GM15510 (cell line): ENCODE measurements around the gene ENO2.

ENCODE experiments used
- POLR2A ChIP-seq: IDR thresholded peaks from 3 replicates; pipeline ENCODE4 v1.6.1; 2011; ENCODE audit warnings: borderline replicate concordance; ENCODE audit not compliant: insufficient read length; ENCODE audit errors: extremely low read depth

The ENO2 gene

DNA sequence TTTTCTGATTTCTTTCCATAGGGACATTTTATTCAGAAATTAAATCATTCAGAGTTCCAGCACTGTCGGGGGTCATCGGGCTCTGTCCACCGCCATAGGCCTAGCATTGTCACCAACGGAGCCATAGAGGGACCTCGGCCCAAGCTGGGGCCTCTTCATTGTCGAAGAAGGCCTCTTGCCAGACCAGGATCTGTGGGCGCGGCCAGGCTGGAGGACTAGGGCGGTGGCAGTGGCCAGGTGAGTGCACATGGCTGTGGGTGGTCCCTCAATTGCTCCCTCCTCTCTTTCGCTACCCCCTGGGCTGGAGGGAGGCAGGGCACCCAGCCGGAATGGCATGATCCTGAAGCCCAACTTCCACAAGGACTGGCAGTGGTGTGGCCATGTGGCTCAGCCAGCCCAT, 30.7 kb upstream of the ENO2 start:
- TF ChIP-seq POLR2A, result no peak

DNA sequence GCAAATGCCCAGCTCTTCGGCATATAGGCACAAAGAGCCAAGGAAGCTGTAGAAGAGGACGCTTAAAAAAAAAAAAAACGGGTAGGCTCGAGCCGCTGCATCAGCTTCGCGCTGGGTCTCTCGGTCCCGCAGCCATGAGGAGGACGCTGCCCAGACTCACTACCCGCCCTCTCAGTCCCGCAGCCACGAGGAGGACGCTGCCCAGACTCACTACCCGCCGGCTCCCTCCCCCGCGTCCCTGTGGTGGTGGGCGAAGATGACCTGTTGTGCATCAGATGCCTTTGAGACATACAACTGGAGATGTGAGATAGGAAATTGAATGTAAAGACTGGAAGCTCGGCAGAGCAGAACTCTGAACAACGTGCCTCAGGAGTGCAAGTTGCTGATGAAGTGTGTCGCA, 29.8 kb upstream of the ENO2 start:
- TF ChIP-seq POLR2A, result no peak

DNA sequence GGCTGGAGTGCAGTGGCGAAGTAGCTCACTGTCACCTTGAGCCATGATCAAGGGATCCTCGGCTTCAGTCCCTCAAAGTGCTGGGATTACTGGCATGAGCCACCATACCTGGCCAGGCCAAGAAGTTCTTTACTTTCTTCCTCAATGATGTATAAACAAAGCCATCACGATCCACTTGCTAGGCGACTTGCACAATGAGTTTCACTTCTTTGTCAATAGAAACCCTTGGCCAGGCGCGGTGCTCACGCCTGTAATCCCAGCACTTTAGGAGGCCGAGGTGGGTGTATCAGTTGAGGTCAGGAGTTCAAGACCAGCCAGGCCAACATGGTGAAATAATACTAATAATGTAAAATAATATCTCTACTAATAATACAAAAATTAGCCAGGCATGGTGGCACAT, 26.9 kb upstream of the ENO2 start:
- no peak for TF ChIP-seq POLR2A

DNA sequence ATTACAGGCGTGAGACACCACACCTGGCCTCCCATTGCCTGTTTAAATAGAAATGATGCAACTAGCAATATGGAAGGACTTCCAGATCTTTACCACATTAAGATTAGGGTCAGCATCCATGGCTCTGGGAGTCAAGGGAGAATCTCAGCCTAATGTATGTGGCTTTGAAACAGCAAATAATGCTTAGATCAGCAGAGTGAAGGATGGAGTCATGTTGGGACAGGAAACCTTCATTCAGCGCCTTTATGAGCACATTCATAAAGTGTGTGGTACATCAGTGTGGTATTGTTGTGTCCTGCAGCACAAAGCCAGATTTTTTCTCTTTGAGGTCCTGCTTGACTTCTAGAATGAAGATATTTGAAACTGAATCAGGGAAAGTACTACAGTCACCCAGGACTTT, 26.0 kb upstream of the ENO2 start:
- TF ChIP-seq POLR2A, result no peak

DNA sequence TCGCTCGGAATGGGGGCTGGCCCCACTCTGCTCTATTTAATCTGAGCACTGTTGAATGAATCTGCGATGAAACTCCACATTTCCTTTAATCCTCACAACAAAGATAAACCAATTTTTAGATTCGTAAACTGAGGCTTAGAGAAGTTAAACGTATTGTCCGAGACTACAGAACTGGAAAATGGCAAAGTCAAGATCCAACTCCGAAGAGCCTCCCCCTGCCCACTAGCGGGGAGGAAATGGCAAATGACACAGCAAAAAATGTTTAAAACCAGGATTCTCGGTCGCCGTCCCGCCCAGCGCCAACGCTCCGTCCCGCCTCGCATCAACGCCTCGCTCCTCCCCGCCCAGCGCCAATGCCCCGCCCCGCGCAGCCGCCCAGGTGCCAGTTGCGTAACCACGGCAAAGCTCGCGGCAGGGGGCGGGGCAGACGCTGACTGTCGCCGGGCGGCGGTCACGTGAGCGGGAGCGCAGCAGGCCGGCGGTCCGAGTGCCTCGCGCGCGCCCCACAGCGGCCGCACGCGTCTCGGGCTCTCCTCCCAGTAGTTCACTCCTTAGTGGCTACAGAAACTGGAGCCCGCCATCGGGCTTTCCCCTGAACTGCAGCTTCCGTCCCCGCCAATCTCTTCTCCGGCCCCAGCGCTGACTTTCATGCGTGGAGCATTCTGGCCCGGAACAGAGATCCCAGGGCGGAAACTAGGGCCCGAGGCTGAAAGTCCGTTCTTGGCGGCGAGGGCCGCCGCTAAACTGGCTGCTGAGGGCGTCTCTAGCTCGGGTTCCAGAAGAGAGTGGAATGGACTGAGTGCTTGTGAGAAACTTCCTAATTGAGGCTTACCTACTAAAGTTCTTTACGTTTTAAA, 23.4 kb upstream of the ENO2 start:
- peak; percentile 80 for TF ChIP-seq POLR2A

DNA sequence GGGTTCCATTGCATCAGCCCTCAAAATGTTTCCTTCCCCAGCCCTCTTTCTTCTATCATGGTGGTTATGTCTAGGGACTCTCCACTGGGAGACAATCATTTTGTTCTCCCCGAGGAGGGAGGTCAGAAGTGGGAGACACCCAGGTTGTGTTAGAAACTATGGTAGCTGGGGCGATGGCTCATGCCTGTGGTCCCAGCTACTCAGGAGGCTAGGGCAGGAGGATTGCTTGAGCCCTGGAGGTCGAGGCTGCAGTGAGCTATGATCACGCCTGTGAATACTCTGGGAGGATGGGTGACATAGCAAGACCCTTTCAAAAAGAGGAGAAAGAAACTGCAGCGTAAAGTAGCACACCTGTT, 22.8 kb upstream of the ENO2 start:
- no peak for TF ChIP-seq POLR2A

DNA sequence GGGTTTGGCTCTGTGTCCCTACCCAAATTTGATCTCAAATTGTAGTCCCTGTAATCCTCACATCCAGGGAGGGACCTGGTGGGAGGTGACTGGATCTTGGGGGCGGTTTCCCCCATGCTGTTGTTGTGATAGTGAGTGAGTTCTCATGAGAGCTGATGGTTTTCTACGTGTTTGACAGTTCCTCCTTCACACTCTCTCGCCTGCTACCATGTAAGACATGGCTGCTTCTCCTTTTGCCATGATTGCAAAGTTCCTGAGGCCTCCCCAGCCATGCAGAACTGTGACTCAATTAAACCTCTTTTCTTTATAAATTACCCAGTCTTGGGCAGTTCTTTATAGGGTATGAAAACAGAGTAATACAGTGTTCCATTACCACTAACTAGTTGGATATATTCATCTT, 20.1 kb upstream of the ENO2 start:
- no peak for TF ChIP-seq POLR2A

DNA sequence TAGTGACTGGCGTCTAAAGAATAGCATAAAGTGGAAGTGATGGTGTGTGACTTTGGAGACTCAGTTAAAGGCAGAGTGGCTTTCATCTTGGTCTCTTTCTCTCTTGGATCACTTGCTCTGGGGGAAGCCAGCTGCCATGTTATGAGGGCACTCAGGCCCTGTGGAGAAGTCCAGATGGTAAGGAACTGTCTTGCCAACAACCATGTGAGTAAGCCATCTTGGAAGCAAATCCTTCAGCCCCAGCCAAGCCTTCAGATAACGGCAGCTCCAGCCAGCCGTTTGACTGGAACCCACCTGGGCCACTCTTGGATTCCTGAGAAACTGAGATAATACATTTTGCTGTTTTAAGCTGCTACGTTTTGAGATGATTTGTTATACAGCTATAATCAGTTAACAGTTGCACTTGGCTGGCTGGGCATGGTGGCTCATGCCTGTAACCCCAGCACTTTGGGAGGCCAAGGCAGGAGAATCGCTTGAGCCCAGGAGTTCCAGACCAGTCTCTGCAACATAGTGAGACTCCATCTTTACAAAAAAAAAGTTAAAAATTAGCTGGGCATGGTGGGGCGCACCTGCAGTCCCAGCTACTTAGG, 17.4 kb upstream of the ENO2 start:
- TF ChIP-seq POLR2A, result no peak

DNA sequence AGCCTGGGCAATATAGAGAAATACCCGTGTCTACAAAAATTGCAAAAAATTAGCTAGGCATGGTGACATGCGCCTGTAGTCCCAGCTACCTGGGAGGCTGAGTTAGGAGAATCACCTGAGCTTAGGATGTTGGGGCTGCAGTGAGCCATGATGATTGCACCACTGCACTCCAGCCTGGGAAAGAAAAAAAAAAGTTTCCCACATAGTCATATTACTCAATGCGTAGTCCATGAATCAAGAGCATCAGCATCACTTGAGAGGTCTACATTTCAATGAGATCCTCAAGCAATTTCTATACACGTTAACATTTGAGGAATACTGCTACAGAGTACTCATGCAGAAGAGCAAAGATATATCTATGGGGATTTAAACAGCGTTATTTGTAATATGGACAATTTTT, 15.0 kb upstream of the ENO2 start:
- TF ChIP-seq POLR2A, result no peak

DNA sequence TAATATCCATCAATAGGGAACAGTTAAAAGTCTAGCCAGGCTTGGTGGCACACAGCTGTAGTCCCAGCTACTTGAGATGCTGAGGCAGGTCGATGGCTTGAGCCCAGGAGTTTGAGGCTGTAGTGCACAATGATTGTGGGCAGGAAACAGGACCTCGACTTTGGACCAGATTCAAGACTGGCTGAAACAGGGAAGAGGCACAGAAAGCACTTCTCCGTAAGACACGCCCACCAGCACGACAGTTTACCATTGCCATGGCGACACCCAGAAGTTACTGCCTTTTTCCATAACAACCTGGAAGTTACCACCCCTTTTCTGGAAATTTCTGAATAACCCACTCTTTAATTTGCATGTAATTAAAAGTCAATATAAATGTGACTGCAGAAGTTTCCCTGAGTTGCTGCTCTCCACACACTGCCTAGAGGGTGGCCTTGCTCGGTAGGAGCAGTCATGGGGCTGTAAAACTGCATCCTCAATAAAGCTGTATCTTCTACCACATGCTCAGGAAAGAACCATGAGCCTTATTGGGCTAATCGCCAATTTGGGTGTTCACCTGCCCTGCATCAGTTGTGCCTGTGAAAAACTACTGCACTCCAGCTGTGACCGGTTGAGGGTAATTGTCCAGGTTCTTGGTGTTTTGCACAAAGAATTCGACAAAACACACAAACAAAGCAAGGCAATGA, 14.4 kb upstream of the ENO2 start:
- TF ChIP-seq POLR2A, result no peak

DNA sequence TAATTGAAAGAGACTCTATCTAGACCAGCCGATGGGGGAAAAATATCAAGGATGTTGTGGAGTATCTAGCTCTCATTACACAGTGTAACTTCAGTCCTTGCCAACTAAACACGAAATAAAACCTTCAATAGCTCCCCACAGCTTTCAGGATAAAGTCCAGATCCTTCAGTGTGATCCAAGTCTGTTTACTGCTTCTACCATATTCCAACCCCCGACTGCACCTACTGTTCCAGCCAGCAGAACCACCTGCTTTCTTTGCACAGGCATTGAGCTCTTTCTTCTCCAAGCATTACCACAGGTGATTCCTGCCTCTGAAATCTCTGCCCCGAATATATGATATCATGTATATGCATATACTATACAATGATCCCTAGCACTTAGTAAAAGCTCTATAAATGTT, 11.9 kb upstream of the ENO2 start:
- no peak for TF ChIP-seq POLR2A

DNA sequence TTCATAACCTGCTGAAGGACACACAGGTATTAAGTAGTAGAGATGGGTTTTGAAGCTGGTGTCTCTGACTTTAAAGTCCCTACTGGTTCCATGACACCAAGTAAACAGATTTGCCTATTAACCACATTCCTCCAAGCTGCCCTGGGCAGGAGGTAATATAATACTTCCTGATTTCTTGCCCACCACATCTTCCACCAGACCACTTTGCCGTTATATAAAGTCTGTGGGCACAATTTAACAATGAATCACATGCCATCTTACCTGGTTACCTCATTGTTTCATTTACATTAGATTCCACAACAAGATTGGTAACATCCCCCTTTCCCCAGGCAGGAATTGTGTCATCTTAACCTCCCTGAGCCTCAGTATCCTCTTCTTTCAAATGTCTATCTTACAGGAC, 10.7 kb upstream of the ENO2 start:
- TF ChIP-seq POLR2A, result no peak

DNA sequence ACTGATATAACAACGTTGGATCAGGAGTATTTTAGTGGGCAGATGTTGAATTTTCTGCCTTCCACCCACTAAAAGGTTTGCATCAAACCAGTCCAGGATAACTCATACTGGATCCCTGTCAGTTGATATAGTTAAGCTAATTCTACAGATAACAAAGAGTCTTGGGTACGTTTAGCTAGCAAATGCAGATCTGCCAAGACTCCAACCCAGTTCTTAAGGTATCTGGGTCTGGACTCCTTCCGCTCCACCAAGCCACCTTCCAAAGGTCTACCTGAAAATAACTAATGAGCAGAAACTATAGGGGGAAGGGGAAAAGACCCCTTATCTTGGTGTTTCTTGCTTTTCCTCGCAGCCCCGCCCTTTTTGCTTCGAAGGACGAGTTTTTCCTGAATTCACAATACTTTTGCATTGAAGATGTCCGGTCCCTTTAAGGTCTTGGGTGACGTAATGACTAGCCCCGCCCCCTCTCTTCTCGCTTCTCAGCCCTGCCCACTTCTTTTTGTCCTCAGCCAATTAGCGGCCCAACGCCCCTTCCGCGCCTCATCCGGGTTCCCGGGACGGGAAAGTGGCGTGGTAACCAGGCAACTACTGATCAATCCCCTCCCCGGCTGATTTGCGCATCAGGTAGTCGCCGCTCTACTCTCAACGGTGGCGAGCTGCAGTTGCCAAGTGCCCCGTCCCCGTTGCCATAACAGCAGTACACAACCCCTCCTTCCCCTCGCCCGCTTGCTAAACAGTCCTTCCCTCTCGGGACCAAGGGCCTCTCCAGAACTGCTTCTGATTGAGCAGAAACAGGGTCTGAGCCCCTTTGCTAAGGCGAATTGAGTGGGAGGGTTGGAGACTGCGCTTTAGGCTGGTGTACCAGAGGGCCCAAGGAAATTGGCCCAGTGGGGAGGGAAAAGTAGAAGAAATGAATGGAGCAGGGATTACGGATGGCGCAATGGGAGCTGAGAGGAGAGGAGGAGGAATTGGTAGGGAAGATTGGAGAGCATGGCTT, 9.8 kb upstream of the ENO2 start, which contains the start of gene LRRC23:
TSS of gene LRRC23 (plus strand) at position 543 of the 997 bp plus-strand sequence. CDS start 812 bp downstream, outside the sequence.
- peak; percentile 50 for TF ChIP-seq POLR2A

DNA sequence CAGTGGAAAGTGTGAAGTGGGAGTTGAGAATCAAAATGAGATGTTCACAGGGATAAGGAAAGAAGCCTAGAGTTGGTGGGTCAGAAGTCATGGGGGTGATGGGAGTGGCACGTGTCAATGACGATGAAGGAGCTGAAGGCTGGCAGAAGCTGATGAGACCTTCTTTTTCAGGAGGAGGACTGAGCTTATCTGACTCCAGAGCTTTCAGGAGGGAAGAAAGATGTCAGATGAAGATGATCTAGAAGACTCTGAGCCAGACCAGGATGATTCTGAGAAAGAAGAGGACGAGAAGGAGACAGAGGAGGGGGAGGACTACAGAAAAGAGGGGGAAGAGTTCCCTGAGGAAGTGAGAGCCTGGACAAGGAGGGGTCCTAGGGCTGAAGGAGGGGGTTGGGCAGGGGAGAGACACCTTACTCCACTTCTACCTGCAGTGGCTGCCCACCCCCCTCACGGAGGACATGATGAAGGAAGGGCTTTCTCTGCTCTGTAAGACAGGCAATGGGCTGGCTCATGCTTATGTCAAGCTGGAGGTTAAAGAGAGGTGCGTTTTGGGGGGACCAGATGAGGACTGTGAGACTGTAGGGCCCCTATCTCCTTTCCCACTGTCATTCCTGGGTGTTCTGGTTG, 8.9 kb upstream of the ENO2 start:
- no peak for TF ChIP-seq POLR2A
